B cell (primary cell): ENCODE measurements around the gene TFDP1.

Experiments used
- CTCF ChIP-seq: fragments of 200-600 bp; IDR thresholded peaks from one replicate; pipeline ENCODE4 v1.8.0; 2022; ENCODE audit warnings: antibody characterized with exemption, mild to moderate bottlenecking
- EZH2 ChIP-seq: IDR thresholded peaks from 2 replicates; pipeline ENCODE4 v1.6.1; 2012; ENCODE audit warnings: borderline replicate concordance, low read depth, mild to moderate bottlenecking, moderate library complexity, low read length; ENCODE audit not compliant: insufficient read depth, poor library complexity, severe bottlenecking

GRCh38 chr13:113598081-113598410 is 13.5 kb downstream of the TFDP1 start:
- TF ChIP-seq EZH2 (no peak), CTCF (no peak)
